NCI-H2029 treated with DMSO at 0.1 percent for 48 hours (cell line): ENCODE results near the gene ABCD1.
"Not testable (repeated sequence)": the region's sequence is repeated elsewhere in the genome, so short reads cannot be mapped to it uniquely, and the experiment has no call there.

ENCODE experiments used
- DNase-seq: peaks from one replicate; lab custom pipeline; 2025; lab: John Stamatoyannopoulos, UW

The ABCD1 gene

GRCh38 chrX:153724252-153725038, at the start of gene ABCD1, which contains the start of gene BCAP31:
ABCD1 (plus strand) TSS chrX:153724856; CDS start chrX:153725267, 411 bp downstream.
BCAP31 (minus strand) TSS chrX:153724387; CDS start chrX:153723244, 1,143 bp downstream.
- DNase-seq = no peak

- DNase-seq = no peak
Measured at GRCh38 chrX:153681175-153681574, 43.5 kb upstream of the ABCD1 start.

GRCh38 chrX:153683486-153683885, 41.2 kb upstream of the ABCD1 start:
- not testable (repeated sequence) for DNase-seq

DNA sequence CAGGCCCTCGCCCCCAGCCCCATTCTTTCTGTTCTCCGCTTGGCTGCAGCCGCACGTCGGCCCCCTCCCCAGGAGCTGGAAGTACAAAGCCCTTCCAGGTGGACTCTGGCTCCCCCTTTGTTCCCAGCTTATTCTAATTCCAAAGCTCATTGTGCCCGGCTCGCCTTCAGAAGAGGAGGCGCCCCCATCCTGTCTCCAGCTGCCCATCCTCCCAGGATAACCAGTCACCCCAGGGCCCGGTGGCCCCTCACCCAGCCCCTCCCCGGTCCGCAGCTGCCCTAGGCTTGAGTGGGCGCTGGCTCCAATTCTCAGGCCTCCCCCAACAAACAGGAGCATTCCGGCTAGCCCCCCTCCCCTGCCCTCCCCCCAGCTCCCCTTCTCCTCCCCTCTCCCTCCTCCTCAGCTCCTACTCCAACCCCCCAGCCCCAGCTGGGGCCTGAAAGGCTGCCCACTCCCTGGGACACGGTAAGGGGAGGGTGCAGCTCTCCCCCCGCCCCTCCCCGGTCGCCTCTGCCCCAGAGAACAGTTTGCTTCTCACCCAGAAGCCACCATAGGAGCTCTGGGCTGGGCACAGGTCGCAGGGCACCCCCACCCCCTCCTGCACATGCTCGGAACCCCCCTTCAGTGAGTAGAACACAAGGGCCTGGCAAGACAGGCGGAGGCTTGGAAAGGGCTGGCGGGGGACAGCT, 40.0 kb upstream of the ABCD1 start:
- DNase-seq = no peak

DNA sequence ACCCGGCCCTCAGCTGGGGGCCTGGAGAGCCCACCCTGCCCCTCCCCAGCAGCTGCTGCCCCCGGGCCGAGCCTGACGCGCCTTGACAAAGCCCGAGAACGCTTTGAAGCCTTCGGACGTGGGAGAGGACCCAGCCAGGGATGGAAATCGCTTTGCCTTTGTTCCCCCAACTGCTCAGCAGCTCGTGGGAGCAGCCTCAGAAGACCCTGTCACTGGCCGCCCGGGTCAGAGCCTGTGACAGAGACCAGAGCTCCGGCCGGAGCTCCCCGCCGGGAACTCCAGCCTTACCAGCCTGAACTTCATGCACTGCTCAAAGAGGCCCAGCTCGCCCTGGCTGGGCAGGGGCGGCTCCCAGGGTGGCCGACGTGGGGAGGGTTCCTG, 39.5 kb upstream of the ABCD1 start:
- no peak for DNase-seq

GRCh38 chrX:153685751-153686696, 38.6 kb upstream of the ABCD1 start:
- no peak for DNase-seq

- DNase-seq = no peak
Measured at GRCh38 chrX:153686711-153687110, 37.9 kb upstream of the ABCD1 start.

DNA sequence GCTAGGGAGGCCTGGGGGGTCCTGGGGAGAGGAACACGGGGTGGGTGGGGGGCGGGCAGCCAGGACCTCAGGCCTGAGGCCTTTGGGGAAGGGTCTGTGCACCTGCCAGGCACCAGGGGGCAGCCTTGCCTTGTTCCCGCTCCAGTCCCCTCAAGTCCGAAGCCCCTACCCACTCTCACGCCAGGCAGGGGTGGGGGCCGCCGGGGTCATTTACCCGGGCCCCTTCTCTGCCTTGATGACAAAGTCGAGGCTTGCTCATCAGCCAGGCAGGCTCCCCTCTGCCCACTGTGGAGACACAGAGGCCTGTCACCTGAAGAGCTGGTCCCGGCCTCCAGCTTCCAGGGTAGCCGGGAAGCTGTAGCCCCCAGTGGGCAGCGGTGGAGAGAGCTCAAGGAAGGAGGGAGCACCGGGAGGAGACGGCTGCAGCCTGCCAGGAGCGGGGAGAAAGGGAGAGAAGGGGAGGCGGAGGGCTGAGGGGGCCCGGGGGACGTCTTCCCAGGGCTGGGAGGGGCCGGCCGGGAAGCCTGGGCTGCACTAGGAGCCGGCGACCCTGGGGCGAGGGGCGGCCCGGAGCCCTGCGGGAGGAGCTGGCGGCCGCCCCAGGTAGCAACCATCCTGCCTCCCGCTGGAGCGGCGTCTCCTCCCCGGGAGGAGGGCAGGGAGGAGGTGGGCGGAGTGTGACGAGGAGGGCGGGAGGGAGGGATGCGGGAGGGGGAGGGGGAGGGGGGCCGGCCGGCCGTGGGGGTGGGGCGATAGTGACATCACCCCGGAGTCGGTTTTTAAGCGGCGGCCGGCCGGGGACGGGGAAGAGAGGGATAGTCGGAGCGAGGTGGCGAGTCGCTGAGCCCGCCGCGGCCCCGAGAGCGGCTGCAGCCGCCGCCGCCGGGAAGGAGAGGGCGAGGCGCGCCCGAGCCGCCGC, 37.3 kb upstream of the ABCD1 start, which contains the start of gene SLC6A8:
Gene SLC6A8 (plus strand): TSS at position 806 of the 919 bp plus-strand sequence. CDS start 649 bp downstream, outside the sequence.
- no peak for DNase-seq

DNA sequence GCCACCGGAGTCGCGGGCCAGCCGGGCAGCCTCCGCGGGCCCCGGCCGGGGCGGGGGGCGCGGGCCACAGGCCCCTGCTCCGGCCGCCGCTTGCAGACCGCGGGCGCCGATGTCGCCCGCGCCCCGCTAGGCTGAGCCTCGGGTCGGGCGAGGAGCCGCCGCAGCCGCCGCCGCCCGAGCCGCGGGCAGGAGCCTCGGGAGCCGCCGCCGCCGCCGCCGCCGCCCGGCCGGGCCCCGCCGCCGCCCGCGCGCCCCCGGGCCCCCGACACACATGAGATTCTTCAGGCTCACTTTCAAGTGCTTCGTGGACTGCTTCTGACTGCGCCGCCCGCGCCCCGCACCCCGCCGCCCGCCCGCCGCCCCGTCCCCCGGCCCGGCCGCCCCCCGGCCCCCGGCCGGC, 36.6 kb upstream of the ABCD1 start:
- DNase-seq = no peak

- no peak for DNase-seq
Measured at GRCh38 chrX:153688506-153688905, 36.1 kb upstream of the ABCD1 start.

DNA sequence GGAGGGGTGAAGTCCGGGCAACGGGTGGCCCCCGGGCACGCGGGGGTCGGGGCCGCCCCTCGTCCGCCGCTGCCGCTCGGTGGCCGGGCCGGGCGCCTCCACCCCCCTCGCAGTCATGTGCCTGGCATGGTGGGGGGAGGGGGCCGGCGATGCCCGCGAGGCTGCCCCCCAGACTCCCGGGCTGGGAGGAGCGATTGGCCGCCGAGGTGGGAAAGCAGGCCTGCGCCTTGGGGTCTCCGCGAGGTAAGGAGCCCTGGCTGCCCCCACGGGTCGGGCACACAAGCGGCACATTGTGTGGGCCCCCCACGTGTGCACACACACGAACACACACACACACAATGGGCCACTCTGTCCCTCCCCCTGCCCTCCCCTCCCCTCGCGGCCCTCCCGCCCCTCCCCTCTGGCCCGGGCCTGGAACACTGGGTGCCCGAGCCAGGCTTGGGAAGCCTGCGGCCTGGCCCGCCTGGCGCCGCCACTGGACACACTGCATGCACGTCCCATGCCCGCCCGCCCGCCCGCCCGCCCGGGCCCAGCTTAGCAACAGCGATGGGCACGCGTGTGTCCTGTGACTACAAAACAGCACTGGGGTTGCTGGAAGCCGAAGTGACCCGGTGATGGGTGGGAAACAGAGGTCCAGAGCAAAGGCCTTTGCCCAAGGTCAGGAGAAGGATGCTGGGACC, 35.6 kb upstream of the ABCD1 start:
- no peak for DNase-seq

DNA sequence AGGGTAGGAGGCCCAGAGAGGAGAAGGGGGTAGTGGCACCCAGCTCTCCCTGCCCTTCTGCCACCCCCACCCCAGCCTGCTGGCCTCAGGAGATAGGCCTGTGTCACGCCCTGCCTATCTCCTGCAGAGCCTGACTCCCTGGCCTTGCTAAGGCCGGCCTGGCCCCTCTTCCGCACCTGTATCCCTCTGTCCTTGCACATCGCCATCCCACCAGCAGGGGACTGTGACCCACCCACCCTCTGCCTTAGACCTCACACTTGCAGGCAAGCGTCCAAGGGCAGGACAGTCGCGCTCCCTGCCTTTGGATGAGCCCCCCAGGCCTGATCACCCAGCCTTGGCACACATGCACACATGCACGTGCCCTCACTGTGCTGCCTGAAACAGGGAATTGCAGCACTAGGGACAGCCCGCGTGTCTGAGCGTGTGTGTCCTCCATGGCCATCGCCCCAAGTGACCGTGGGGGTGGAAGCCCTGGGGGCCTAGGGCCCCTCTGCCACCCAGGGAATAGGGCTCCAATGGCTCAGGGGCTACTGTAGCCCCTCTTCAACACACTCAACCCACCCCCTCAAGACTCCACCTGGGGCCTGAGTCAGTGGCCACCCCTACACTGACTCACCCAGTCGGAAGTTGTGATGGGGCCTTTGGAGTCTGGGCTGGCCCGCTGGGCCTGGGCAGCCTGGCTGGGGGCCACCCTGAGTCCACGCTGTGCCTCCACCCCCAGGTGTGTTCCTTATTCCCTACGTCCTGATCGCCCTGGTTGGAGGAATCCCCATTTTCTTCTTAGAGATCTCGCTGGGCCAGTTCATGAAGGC, 34.8 kb upstream of the ABCD1 start:
- DNase-seq = no peak

- no peak for DNase-seq
Measured at GRCh38 chrX:153690466-153690865, 34.2 kb upstream of the ABCD1 start.

DNA sequence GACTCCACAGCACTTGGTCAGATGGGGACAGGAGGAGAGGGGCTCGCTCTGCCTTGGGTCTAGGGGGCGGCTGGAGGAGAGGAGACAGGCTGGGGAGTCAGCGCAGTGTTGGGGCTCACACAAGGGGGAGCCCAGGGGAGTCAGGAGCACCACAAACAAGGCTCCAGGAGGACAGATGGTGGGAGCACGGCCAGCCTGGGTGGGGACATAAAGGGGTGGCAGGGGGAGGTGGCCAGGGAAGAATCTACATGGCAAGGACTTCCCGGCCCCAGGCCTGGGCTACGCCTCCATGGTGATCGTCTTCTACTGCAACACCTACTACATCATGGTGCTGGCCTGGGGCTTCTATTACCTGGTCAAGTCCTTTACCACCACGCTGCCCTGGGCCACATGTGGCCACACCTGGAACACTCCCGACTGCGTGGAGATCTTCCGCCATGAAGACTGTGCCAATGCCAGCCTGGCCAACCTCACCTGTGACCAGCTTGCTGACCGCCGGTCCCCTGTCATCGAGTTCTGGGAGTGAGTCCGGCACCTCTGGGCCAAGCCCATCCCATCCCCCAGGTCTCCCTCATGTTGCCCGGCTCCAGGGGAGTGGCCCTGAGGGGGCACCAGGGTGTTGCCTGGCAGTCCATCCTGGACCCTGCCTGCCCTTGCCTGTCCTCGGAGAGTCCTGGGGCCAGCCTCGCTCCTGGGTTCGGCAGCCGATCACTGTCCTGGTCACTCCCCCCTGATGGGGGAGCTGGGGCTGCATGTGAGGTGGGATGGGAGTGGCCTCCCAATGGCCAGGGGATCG, 33.4 kb upstream of the ABCD1 start:
- not testable (repeated sequence) for DNase-seq

- DNase-seq = no peak
Measured at GRCh38 chrX:153692003-153692402, 32.7 kb upstream of the ABCD1 start.

DNA sequence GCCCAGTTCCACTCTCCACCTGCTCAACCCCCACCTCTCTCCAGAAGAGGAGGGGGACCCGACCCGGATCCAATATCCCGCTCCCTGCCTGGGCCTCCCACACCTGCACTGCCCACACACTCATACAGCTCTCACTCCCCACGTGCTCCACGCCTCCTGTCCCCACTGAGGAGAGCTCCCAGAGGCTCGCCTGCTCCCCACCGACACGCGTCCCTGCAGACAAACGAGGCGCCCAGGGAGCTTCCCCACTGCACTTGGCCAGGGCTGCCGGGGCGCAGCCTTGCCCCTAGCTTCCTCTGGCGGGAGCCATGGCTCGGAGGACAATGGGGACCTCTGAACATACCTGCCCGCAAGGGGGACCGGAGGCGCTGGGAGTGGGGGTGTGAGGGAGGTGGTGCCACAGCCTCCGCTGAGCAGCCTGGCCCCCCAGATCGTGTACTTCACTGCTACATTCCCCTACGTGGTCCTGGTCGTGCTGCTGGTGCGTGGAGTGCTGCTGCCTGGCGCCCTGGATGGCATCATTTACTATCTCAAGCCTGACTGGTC, 32.0 kb upstream of the ABCD1 start:
- DNase-seq = no peak

DNA sequence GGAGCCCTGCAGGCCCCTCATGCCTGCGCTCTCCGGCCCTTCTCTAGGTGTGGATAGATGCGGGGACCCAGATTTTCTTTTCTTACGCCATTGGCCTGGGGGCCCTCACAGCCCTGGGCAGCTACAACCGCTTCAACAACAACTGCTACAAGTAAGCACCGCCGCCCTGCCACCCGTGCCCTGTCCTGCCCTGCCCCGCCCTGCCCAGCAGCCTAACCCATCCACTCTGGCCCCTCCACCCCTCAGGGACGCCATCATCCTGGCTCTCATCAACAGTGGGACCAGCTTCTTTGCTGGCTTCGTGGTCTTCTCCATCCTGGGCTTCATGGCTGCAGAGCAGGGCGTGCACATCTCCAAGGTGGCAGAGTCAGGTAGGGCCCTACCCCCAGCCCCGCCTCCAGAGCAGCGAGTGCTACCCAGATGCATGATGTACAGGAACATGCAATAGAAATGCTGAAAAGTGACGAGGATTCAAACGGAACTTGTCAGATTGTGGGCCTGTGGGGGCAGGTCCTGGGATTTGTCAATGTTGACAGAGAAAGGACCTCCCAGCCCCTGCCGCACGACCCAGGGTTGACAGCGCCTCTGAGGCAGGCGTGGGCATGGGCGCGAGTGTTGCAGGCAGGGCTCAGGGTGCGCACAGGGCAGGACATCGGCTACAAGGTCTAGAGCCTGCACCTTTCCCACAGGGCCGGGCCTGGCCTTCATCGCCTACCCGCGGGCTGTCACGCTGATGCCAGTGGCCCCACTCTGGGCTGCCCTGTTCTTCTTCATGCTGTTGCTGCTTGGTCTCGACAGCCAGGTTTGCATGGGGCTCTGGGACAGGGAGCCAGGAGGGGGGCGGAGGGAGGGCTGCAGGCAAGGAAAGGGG, 31.2 kb upstream of the ABCD1 start:
- DNase-seq = no peak
